CD4-positive, alpha-beta T cell (primary cell): ENCODE measurements around the gene RPL27A. TPM values are rescaled to one million over a fixed set of nuclear protein-coding genes. Genes with fewer than 3 reads are reported as not detected.

ENCODE experiments used
- ATAC-seq: fragments of 200-7000 bp; cut with Tn5 transposase; one replicate; pipeline ENCODE4 v1.10.0; 2022; ENCODE audit warnings: mild to moderate bottlenecking; ENCODE audit not compliant: poor library complexity
- CTCF ChIA-PET: fragments of 350-600 bp; sonication (Branson Sonifier 250); formaldehyde crosslinking; loops from one replicate; lab custom pipeline; 2021; ENCODE audit warnings: antibody characterized with exemption, inconsistent platforms; lab: Charles Lee
- POLR2A ChIA-PET: fragments of 350-600 bp; sonication (Branson Sonifier 250); formaldehyde crosslinking; loops from one replicate; lab custom pipeline; 2021; ENCODE audit warnings: antibody characterized with exemption, inconsistent platforms; lab: Charles Lee
- DNase-seq, 14 experiments: peaks; one replicate each; pipeline ENCODE4 v3.0.0-alpha.2; 2013 to 2020; ENCODE audit warnings: mixed read lengths in 2 of 14
- H3K27ac ChIP-seq, 2 donors: one replicate each; pipeline versions ENCODE4 v1.5.1 to v1.7.0; 2013; ENCODE audit warnings: low read length in 2 of 2, low read depth in 1 of 2, mild to moderate bottlenecking in 1 of 2
- H3K27me3 ChIP-seq, 2 experiments: 1 replicate in 1 of 2; 2 replicates in 1 of 2; pipeline versions ENCODE4 v1.6.1 to v1.7.0; 2013; ENCODE audit warnings: low read length in 2 of 2, control low read depth in 1 of 2, mild to moderate bottlenecking in 1 of 2, moderate library complexity in 1 of 2; ENCODE audit not compliant: insufficient read depth in 2 of 2, control insufficient read depth in 1 of 2
- H3K36me3 ChIP-seq: one replicate; pipeline ENCODE4 v1.6.1; 2013; ENCODE audit warnings: low read length, control low read depth; ENCODE audit not compliant: insufficient read depth
- H3K4me1 ChIP-seq: one replicate; pipeline ENCODE4 v1.6.1; 2013; ENCODE audit warnings: low read length, control low read depth; ENCODE audit not compliant: insufficient read depth
- H3K4me3 ChIP-seq: one replicate; pipeline ENCODE4 v1.5.1; 2013; ENCODE audit warnings: mild to moderate bottlenecking, low read length, moderate library complexity
- H3K9me3 ChIP-seq, 2 experiments: 1 replicate in 1 of 2; 2 replicates in 1 of 2; pipeline versions ENCODE4 v1.6.1 to v1.7.0; 2013; ENCODE audit warnings: low read length in 2 of 2, mild to moderate bottlenecking in 2 of 2, control low read depth in 1 of 2, moderate library complexity in 1 of 2; ENCODE audit not compliant: control insufficient read depth in 1 of 2, insufficient read depth in 1 of 2
- H3K27ac Mint-ChIP-seq: one replicate; pipeline ENCODE4 v1.8.0; 2020; ENCODE audit warnings: mixed read lengths
- H3K27me3 Mint-ChIP-seq: one replicate; pipeline ENCODE4 v1.8.0; 2021; ENCODE audit warnings: mixed read lengths
- H3K36me3 Mint-ChIP-seq: one replicate; pipeline ENCODE4 v1.8.0; 2021; ENCODE audit warnings: low read depth, mixed read lengths
- H3K4me1 Mint-ChIP-seq: one replicate; pipeline ENCODE4 v1.8.0; 2021; ENCODE audit warnings: low read depth, mixed read lengths
- H3K4me3 Mint-ChIP-seq: one replicate; pipeline ENCODE4 v1.8.0; 2020; ENCODE audit warnings: mild to moderate bottlenecking, mixed read lengths
- H3K9me3 Mint-ChIP-seq: one replicate; pipeline ENCODE4 v1.8.0; 2020; ENCODE audit warnings: mixed read lengths
- CTCF ChIP-seq: fragments of 200-600 bp; IDR thresholded peaks from one replicate; pipeline ENCODE4 v1.8.0; 2022; ENCODE audit warnings: antibody characterized with exemption, mild to moderate bottlenecking
- intact Hi-C, 2 experiments: fragments of 100-400 bp; cut with DNase I in 1 of 2; cut with micrococcal nuclease in 1 of 2; formaldehyde crosslinking; loops; one replicate each; pipeline versions ENCODE4 v1.15.1 to v1.9.0; 2023 to 2025; cut with DNase I, micrococcal nuclease
- total RNA-seq, 174 experiments: library from RNA in 2 of 174; stranded (reverse) in 2 of 174; gene quantifications; one replicate each; pipeline ENCODE4 v1.2.3 and lab custom pipeline; 2021 to 2026

The RPL27A gene
- total RNA-seq, 2 experiments from 2014 or later, result 1,667 to 1,721 TPM

- H3K4me3 Mint-ChIP-seq, result no peak overlapping the region
- no peak overlapping the region for H3K27ac Mint-ChIP-seq
- Histone ChIP-seq H3K9me3 (no peaks in the 10 kb centered on the region), H3K27ac (no peak overlapping the region), H3K4me3 (no peak overlapping the region), H3K27me3 (no peaks in the 10 kb centered on the region), H3K4me1 (no peaks in the 10 kb centered on the region), H3K36me3 (no peaks in the 10 kb centered on the region)
- no peaks in the 10 kb centered on the region for H3K9me3 Mint-ChIP-seq
- H3K36me3 Mint-ChIP-seq, result no peaks in the 10 kb centered on the region
- CTCF ChIA-PET, result no interaction called here
- H3K27me3 Mint-ChIP-seq, result peaks cover 7% of the 10 kb centered on the region
- intact Hi-C loops, result no loop called here
- TF ChIP-seq CTCF, result no peak
- POLR2A ChIA-PET, result no interaction called here
- no peaks in the 10 kb centered on the region for H3K4me1 Mint-ChIP-seq
- ATAC-seq, result no peak
- no peak for DNase-seq
Measured at GRCh38 chr11:8711895-8712442, 29.4 kb downstream of the RPL27A start.

GRCh38 chr11:8712506-8712905 lies 29.9 kb downstream of the RPL27A start:
- H3K4me3 Mint-ChIP-seq, result no peak overlapping the region
- ChIA-PET CTCF (no interaction called here), POLR2A (no interaction called here)
- peaks cover 7% of the 10 kb centered on the region for H3K27me3 Mint-ChIP-seq
- no peaks in the 10 kb centered on the region for H3K36me3 Mint-ChIP-seq
- no peaks in the 10 kb centered on the region for H3K9me3 Mint-ChIP-seq
- peaks cover under 1% of the 10 kb centered on the region for H3K4me1 ChIP-seq
- no peaks in the 10 kb centered on the region for H3K27me3 ChIP-seq
- no peak overlapping the region for H3K4me3 ChIP-seq
- no peak for TF ChIP-seq CTCF
- H3K27ac Mint-ChIP-seq, result no peak overlapping the region
- H3K4me1 Mint-ChIP-seq, result no peaks in the 10 kb centered on the region
- H3K36me3 ChIP-seq, result no peaks in the 10 kb centered on the region
- DNase-seq (no peak), ATAC-seq (no peak)
- no peaks in the 10 kb centered on the region for H3K9me3 ChIP-seq
- no peak overlapping the region for H3K27ac ChIP-seq
- intact Hi-C loops, result no loop called here

- Mint-ChIP-seq H3K4me3 (no peak overlapping the region), H3K27me3 (peaks cover 7% of the 10 kb centered on the region), H3K4me1 (no peaks in the 10 kb centered on the region), H3K27ac (no peak overlapping the region), H3K36me3 (no peaks in the 10 kb centered on the region), H3K9me3 (no peaks in the 10 kb centered on the region)
- ChIA-PET CTCF (no interaction called here), POLR2A (no interaction called here)
- H3K4me3 ChIP-seq, result no peak overlapping the region
- H3K27me3 ChIP-seq, result no peaks in the 10 kb centered on the region
- intact Hi-C loops, result no loop called here
- no peaks in the 10 kb centered on the region for H3K9me3 ChIP-seq
- peaks cover 3% of the 10 kb centered on the region for H3K4me1 ChIP-seq
- H3K36me3 ChIP-seq, result no peaks in the 10 kb centered on the region
- H3K27ac ChIP-seq, result no peak overlapping the region
- TF ChIP-seq CTCF, result no peak
- no peak for DNase-seq
- no peak for ATAC-seq
Measured at GRCh38 chr11:8713760-8714454, 31.3 kb downstream of the RPL27A start.
